Measurements from ENCODE around the gene SSBP1.

SSBP1 gene

DNA sequence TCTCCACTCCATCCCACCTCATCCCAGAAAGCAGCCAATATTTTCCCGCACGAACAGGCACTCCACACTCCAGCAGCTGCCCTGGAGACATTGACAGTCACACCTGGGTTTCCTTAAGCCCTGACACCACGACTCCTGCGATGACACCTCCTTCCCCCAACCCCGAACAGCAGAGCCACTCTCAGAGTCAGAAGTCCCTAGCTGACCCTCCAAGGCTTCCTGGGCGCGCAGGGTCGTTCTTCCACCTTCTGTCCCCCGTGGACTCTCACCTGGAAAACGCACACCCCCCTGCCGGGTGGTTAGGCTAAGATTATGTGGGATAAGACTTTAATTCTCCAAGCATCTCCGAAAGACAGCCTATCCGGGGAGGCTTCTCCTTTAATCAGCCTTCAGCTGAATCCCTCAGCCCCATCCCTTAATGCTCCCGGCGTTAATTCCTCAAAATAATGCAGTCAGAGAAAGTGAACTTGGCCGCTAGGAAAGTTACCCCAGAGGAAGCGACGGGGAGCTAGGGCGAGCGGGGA, 37.2 kb upstream of the SSBP1 start:
- TF ChIP-seq, protein P1, sequence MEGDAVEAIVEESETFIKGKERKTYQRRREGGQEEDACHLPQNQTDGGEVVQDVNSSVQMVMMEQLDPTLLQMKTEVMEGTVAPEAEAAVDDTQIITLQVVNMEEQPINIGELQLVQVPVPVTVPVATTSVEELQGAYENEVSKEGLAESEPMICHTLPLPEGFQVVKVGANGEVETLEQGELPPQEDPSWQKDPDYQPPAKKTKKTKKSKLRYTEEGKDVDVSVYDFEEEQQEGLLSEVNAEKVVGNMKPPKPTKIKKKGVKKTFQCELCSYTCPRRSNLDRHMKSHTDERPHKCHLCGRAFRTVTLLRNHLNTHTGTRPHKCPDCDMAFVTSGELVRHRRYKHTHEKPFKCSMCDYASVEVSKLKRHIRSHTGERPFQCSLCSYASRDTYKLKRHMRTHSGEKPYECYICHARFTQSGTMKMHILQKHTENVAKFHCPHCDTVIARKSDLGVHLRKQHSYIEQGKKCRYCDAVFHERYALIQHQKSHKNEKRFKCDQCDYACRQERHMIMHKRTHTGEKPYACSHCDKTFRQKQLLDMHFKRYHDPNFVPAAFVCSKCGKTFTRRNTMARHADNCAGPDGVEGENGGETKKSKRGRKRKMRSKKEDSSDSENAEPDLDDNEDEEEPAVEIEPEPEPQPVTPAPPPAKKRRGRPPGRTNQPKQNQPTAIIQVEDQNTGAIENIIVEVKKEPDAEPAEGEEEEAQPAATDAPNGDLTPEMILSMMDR (IDR thresholded peaks at IDR 0.05; ENCODE audit: insufficient read depth, low read length, poor library complexity, severe bottlenecking): no peak

DNA sequence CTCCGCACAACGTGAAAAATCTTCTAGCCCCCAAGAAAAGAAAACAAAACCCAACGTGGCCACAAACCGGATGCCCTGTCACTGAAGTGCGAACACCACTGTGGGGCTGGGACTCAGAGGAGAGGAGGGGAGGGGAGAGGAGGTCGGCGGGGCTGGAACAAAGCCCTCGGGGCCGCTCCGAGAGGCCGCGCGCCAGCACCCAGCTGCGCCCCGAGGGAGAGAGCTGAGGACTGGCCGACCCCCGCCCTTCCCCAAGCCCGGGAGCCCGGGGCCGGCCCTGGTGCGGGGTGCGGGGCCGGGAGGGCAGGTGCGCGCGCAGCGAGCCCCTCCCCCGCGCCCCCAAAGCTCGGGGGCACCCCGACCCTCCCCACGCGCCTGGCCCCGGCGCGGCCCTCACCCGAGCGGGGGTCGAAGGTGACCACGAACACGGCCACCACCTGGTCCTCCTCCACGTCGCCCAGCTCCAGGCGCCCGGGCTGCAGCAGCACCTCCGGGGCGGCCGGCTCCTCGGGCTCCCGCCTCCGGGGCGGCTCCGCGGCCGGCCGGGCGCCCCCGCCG, 36.6 kb upstream of the SSBP1 start:
- DNase-seq (ENCODE audit: extremely low read depth, insufficient read length): peak; percentile 79
- no peaks in the 10 kb centered on the region for H3K36me3 ChIP-seq (ENCODE audit: control insufficient read depth, insufficient read depth, low read length)
- TF ChIP-seq, protein P1 (IDR thresholded peaks at IDR 0.05; ENCODE audit: insufficient read depth, low read length, poor library complexity, severe bottlenecking): no peak
- H3K4me3 ChIP-seq (replicated peaks; ENCODE audit: low read depth, low read length): peak overlapping the region; percentile 75
- H3K27me3 ChIP-seq (replicated peaks; ENCODE audit: control insufficient read depth, insufficient read depth, low read length): no peaks in the 10 kb centered on the region

More for the DNA sequence above, 37.2 kb upstream of the SSBP1 start:
- Histone ChIP-seq H3K36me3 (ENCODE audit: control insufficient read depth, insufficient read depth, low read length) (no peaks in the 10 kb centered on the region), H3K27me3 (replicated peaks; ENCODE audit: control insufficient read depth, insufficient read depth, low read length) (no peaks in the 10 kb centered on the region), H3K4me3 (replicated peaks; ENCODE audit: low read depth, low read length) (peak overlapping the region; percentile 75)
- DNase-seq (ENCODE audit: extremely low read depth, insufficient read length): peak; percentile 24

DNA sequence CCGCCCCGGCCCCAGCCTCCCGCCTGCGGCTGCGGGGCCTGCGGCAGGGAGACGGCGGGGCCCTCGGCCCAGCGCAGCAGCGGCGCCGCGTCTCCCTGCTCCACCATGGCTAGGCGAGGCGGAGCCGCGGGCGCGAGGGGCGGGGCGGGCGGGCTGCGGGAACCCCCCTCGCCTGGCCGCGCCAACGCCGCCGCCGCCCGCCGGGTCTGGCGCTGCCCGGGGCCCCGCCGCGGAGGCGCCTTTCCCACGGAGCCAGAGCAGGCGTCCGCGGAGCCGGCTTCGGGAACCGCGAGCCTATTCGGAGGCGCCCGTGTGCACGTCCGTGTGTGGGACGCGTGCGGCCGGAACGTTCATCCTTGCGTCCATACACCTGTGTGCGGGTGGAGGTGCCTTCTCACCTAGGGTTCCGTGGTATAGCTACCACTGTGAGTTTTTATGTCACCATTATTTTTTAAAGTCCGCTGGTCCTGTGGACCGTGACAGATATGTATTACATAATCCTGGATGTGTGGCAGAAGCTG, 36.1 kb upstream of the SSBP1 start, which contains the start of gene DENND11:
Gene DENND11, minus strand, starts transcription at position 120 of the 521 bp plus-strand sequence. Its CDS starts 13 bp downstream, at position 107.
- TF ChIP-seq, protein P1 (IDR thresholded peaks at IDR 0.05; ENCODE audit: insufficient read depth, low read length, poor library complexity, severe bottlenecking): no peak
- Histone ChIP-seq H3K36me3 (ENCODE audit: control insufficient read depth, insufficient read depth, low read length) (no peaks in the 10 kb centered on the region), H3K27me3 (replicated peaks; ENCODE audit: control insufficient read depth, insufficient read depth, low read length) (no peaks in the 10 kb centered on the region), H3K4me3 (replicated peaks; ENCODE audit: low read depth, low read length) (peak within 1 kb of the TSS; percentile 75)
- DNase-seq (ENCODE audit: extremely low read depth, insufficient read length): peak; percentile 74

DNA sequence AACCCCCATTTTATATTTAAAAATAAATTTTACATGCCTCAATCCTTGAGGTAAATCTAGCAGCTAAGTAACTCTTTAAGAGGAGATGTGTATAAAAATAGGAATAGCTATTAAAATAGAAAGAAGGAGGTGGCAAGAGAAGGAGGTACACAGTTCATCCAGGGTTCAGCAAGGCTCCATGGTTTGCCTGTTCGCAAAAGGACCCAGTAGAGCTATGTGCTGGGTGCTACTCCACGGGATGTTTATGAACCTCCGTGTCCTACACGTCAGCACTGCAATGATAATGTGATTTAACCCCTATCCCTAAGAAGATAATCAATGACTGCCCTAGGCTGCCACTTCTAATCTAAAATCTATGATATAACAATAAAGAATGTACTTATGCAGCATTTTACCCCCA, 35.3 kb upstream of the SSBP1 start:
- Histone ChIP-seq H3K4me3 (replicated peaks; ENCODE audit: low read depth, low read length) (no peak overlapping the region), H3K27me3 (replicated peaks; ENCODE audit: control insufficient read depth, insufficient read depth, low read length) (no peaks in the 10 kb centered on the region), H3K36me3 (ENCODE audit: control insufficient read depth, insufficient read depth, low read length) (no peaks in the 10 kb centered on the region)
- no peak for DNase-seq (ENCODE audit: extremely low read depth, insufficient read length)
- TF ChIP-seq, protein P1 (IDR thresholded peaks at IDR 0.05; ENCODE audit: insufficient read depth, low read length, poor library complexity, severe bottlenecking): no peak

DNA sequence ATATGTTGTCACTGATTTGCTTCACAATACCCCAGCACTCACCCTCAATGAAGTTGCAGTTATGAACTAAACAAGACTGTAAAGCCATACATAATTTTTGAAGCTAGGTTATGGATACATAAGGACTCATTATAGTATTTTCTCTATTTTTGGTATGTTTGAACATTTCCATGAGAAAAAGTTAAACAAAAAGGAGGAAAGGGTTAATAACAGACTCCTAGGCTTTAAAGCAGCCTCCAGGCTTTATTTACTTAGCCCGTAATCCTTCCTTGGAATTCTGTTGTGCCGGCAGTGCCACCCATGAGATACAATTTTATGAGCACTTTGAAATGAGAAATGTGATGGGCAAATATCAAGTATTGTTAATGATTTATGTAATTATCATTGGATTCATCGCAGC, 34.0 kb upstream of the SSBP1 start:
- no peaks in the 10 kb centered on the region for H3K27me3 ChIP-seq (replicated peaks; ENCODE audit: control insufficient read depth, insufficient read depth, low read length)
- no peak overlapping the region for H3K4me3 ChIP-seq (replicated peaks; ENCODE audit: low read depth, low read length)
- no peak for DNase-seq (ENCODE audit: extremely low read depth, insufficient read length)
- H3K36me3 ChIP-seq (ENCODE audit: control insufficient read depth, insufficient read depth, low read length): no peaks in the 10 kb centered on the region
- TF ChIP-seq, protein P1 (IDR thresholded peaks at IDR 0.05; ENCODE audit: insufficient read depth, low read length, poor library complexity, severe bottlenecking): no peak

Measured in GM06990 (cell line).